K562 (cell line): ENCODE data around the gene ATP7B. TPM values are rescaled to one million over a fixed set of nuclear protein-coding genes. Genes with fewer than 3 reads are reported as not detected.

Source experiments
- ATAC-seq: fragments of 200-7000 bp; cut with Tn5 transposase; 3 replicates; pipeline ENCODE4 v1.9.1; 2020; ENCODE audit warnings: moderate library complexity
- BruUV-seq: library from RNA; stranded (reverse); fragments of 400-500 nt; replicated peaks from 2 replicates; lab custom pipeline; 2021; lab: Mats Ljungman, UMichigan
- CTCF ChIA-PET: fragments of 300-600 bp; formaldehyde crosslinking; extraction: SDS; loops from one replicate; lab custom pipeline; 2021; ENCODE audit warnings: low intra/inter-chr PET ratio; lab: Yijun Ruan, JAX
- POLR2A ChIA-PET: fragments of 300-600, 350-650 bp; sonication (Branson Sonifier 250); formaldehyde crosslinking; extraction: SDS; loops from one replicate; lab custom pipeline; 2021; ENCODE audit warnings: antibody characterized with exemption, inconsistent platforms; lab: Yijun Ruan, JAX
- DNase-seq, 4 experiments: peaks; one replicate each; pipeline versions ENCODE4 v3.0.0 to v3.0.0-alpha.2; 2011 to 2018; ENCODE audit warnings: low spot score in 3 of 4, mixed read lengths in 3 of 4; ENCODE audit errors: extremely low read depth in 1 of 4
- FAIRE-seq: peaks from 2 replicates; lab custom pipeline; 2011; peaks lifted over from hg19 to GRCh38; lab: Jason Lieb, UNC
- H2AFZ ChIP-seq: 2 replicates; pipeline ENCODE4 v1.6.0; 2011; ENCODE audit warnings: low read depth, low read length, control low read depth, inconsistent platforms
- H3K27ac ChIP-seq: fragments of 200-600 bp; 3 replicates; pipeline ENCODE4 v1.8.0; 2011; ENCODE audit warnings: low read depth, mild to moderate bottlenecking, control low read depth, inconsistent platforms, low read length, moderate library complexity, mixed read lengths; ENCODE audit errors: extremely low read depth
- H3K27me3 ChIP-seq, 2 experiments: fragments of 300-600 bp in 1 of 2; 2 replicates in 1 of 2; 3 replicates in 1 of 2; pipeline versions ENCODE4 v1.6.0 to v1.8.0; 2011; ENCODE audit warnings: inconsistent platforms in 2 of 2, low read length in 2 of 2, mild to moderate bottlenecking in 1 of 2, mixed read lengths in 1 of 2, moderate library complexity in 1 of 2; ENCODE audit not compliant: control insufficient read depth in 2 of 2, insufficient read depth in 2 of 2
- H3K36me3 ChIP-seq: fragments of 300-600 bp; 3 replicates; pipeline ENCODE4 v1.8.0; 2011; ENCODE audit warnings: mild to moderate bottlenecking, low read length, inconsistent platforms; ENCODE audit not compliant: control insufficient read depth, insufficient read depth
- H3K4me1 ChIP-seq, 2 experiments: fragments of 200-600 bp in 1 of 2; replicated peaks in 1 of 2; 2 replicates in 1 of 2; 3 replicates in 1 of 2; pipeline versions ENCODE4 v1.5.1 to v1.8.0; 2011; ENCODE audit warnings: inconsistent platforms in 2 of 2, low read length in 2 of 2, mild to moderate bottlenecking in 1 of 2, mixed read lengths in 1 of 2, moderate library complexity in 1 of 2; ENCODE audit not compliant: control insufficient read depth in 2 of 2, insufficient read depth in 2 of 2
- H3K4me2 ChIP-seq: 2 replicates; pipeline ENCODE4 v1.6.1; 2011; ENCODE audit warnings: low read length, control low read depth, inconsistent platforms, mixed read lengths; ENCODE audit not compliant: insufficient read depth
- H3K4me3 ChIP-seq: fragments of 200-600 bp; sonication (generic), shearing (Covaris generic); 2 replicates; pipeline ENCODE4 v1.5.1; 2016; ENCODE audit warnings: control low read depth, inconsistent platforms
- H3K79me2 ChIP-seq: fragments of 200-600 bp; 3 replicates; pipeline ENCODE4 v1.8.0; 2011; ENCODE audit warnings: low read length, inconsistent platforms; ENCODE audit not compliant: control insufficient read depth, insufficient read depth
- H3K9ac ChIP-seq, 2 experiments: 2 replicates each; pipeline versions ENCODE4 v1.6.0 to v1.6.1; 2011; ENCODE audit warnings: low read depth in 2 of 2, low read length in 2 of 2, control low read depth in 1 of 2, inconsistent platforms in 1 of 2, mild to moderate bottlenecking in 1 of 2, mixed read lengths in 1 of 2; ENCODE audit not compliant: insufficient read depth in 1 of 2
- H3K9me1 ChIP-seq: one replicate; pipeline ENCODE4 v1.6.0; 2011; ENCODE audit warnings: inconsistent platforms, mild to moderate bottlenecking, low read length, moderate library complexity; ENCODE audit not compliant: control insufficient read depth, insufficient read depth
- H3K9me3 ChIP-seq: replicated peaks from 2 replicates; pipeline ENCODE4 v1.5.1; 2011; ENCODE audit warnings: low read depth, low read length, inconsistent platforms; ENCODE audit not compliant: control insufficient read depth, insufficient read depth
- H4K20me1 ChIP-seq: replicated peaks from 2 replicates; pipeline ENCODE4 v1.6.1; 2011; ENCODE audit warnings: low read length, inconsistent platforms, mixed read lengths; ENCODE audit not compliant: control insufficient read depth, insufficient read depth
- ETV6 ChIP-seq, 3 experiments: fragments of 150-350 bp in 1 of 3; sonication (generic) in 1 of 3; formaldehyde crosslinking in 1 of 3; IDR thresholded peaks; 2 replicates each; pipeline versions ENCODE4 v1.6.1 to v1.8.0; 2014 to 2022; ENCODE audit warnings: borderline replicate concordance in 2 of 3, low read depth in 2 of 3, antibody characterized with exemption in 1 of 3, low read length in 1 of 3, mild to moderate bottlenecking in 1 of 3, missing genetic modification reagents in 1 of 3
- FIP1L1 ChIP-seq: fragments of 200-400 bp; formaldehyde crosslinking; IDR thresholded peaks from 2 replicates; pipeline ENCODE4 v1.6.1; 2018; ENCODE audit warnings: mild to moderate bottlenecking, low read depth, low read length; ENCODE audit not compliant: poor library complexity, severe bottlenecking
- RBM22 ChIP-seq: fragments of 200-400 bp; formaldehyde crosslinking; IDR thresholded peaks from 2 replicates; pipeline ENCODE4 v1.6.1; 2018; ENCODE audit warnings: low read length, low read depth; ENCODE audit not compliant: poor library complexity, severe bottlenecking
- ZBTB33 ChIP-seq: sonication (generic); formaldehyde crosslinking; IDR thresholded peaks from 2 replicates; pipeline ENCODE4 v1.8.1; 2023; ENCODE audit warnings: mild to moderate bottlenecking, missing genetic modification reagents
- WGBS: fragments of 100-300 bp; shearing (Covaris generic); methylation state at CpG from one replicate; pipeline ENCODE4 v1.1.6; 2016; ENCODE audit warnings: low coverage, mixed read lengths; ENCODE audit not compliant: insufficient coverage; ENCODE audit errors: missing lambda C conversion rate; 5-methylcytosine and 5-hydroxymethylcytosine counted together
- in situ Hi-C: fragments of 300-500 bp; cut with MboI; formaldehyde crosslinking; loops from 4 replicates; pipeline ENCODE4 v1.15.0; 2018; ENCODE audit warnings: inconsistent platforms, mixed read lengths
- intact Hi-C: fragments of 100-400 bp; cut with micrococcal nuclease; formaldehyde crosslinking; loops from 2 replicates; pipeline ENCODE4 v1.14.2; 2022
- polyA plus RNA-seq, 8 experiments: library from polyadenylated mRNA; depleted of rRNA in 4 of 8; stranded (reverse) in 5 of 8; unstranded in 3 of 8; fragments of >200 nt; fragmentation: Nextera tagmentation in 2 of 8; fragmentation: Illumina TruSeq in 1 of 8; extraction: Ambion mirVana in 2 of 8; extraction: Trizol in 1 of 8; gene quantifications; 2 replicates each; pipeline versions ENCODE4 v1.2.1 to v1.2.3, GENCODE V29; 2011 to 2014; ENCODE audit warnings: inconsistent platforms in 1 of 8, missing spikeins in 1 of 8
- total RNA-seq, 7 experiments: library from RNA; depleted of rRNA in 6 of 7; stranded (reverse); fragments of >200 nt in 6 of 7; fragmentation: Illumina TruSeq in 2 of 7; extraction: Trizol in 2 of 7; gene quantifications; 2 replicates each; pipeline versions ENCODE4 v1.2.1 to v1.2.3, GENCODE V29; 2011 to 2021; ENCODE audit warnings: low replicate concordance in 1 of 7

The ATP7B gene
- total and polyA plus RNA-seq, 9 of the 15 experiments (the other 6 are each of a cell fraction or from before 2014, with no cell fraction given) = 1.1 to 20.4 (median 8.5) TPM

- H3K4me1 ChIP-seq = peaks cover 2 to 4% of the 10 kb centered on the region in 2 experiments; a peak in 3 of 5 replicates
- WGBS = 33% methylated on average over 2 of the region's 2 CpGs
- no peak for TF ChIP-seq FIP1L1
- no peaks in the 10 kb centered on the region for H3K27me3 ChIP-seq
- CTCF ChIA-PET = no interaction called here
- ATAC-seq (no peak), DNase-seq (no peak), FAIRE-seq (no peak)
- POLR2A ChIA-PET = no interaction called here
- no peak overlapping the region for H3K4me2 ChIP-seq
- in situ Hi-C loops = no loop called here
- H4K20me1 ChIP-seq = no peaks in the 10 kb centered on the region
- no peak overlapping the region for H2AFZ ChIP-seq
- H3K9me1 ChIP-seq = no peaks in the 10 kb centered on the region
- no peaks in the 10 kb centered on the region for H3K79me2 ChIP-seq
- BruUV-seq = no TSS peak
- H3K4me3 ChIP-seq = no peak overlapping the region
- no peaks in the 10 kb centered on the region for H3K36me3 ChIP-seq
- no peak overlapping the region for H3K27ac ChIP-seq
- no peak overlapping the region for H3K9ac ChIP-seq
- no peaks in the 10 kb centered on the region for H3K9me3 ChIP-seq
- intact Hi-C loops = no loop called here
Observed at GRCh38 chr13:51885651-51886050, 125.6 kb downstream of the ATP7B start.

- no peaks in the 10 kb centered on the region for H3K36me3 ChIP-seq
- 57% methylated on average over 5 of the region's 5 CpGs for WGBS
- H3K79me2 ChIP-seq = no peaks in the 10 kb centered on the region
- ATAC-seq (no peak), FAIRE-seq (no peak), DNase-seq (no peak)
- no peak overlapping the region for H3K4me2 ChIP-seq
- no peak overlapping the region for H2AFZ ChIP-seq
- POLR2A ChIA-PET = no interaction called here
- CTCF ChIA-PET = no interaction called here
- H3K9me3 ChIP-seq = no peaks in the 10 kb centered on the region
- H3K27ac ChIP-seq = no peak overlapping the region
- H3K27me3 ChIP-seq = no peaks in the 10 kb centered on the region
- in situ Hi-C loops (no loop called here), intact Hi-C loops (no loop called here)
- H4K20me1 ChIP-seq = no peaks in the 10 kb centered on the region
- no peak overlapping the region for H3K4me3 ChIP-seq
- no peak overlapping the region for H3K9ac ChIP-seq
- peaks cover 2 to 4% of the 10 kb centered on the region in 2 experiments; a peak in 3 of 5 replicates for H3K4me1 ChIP-seq
- no TSS peak for BruUV-seq
- no peaks in the 10 kb centered on the region for H3K9me1 ChIP-seq
- TF ChIP-seq ETV6 (IDR thresholded peaks at IDR 0.05; ENCODE audit: borderline replicate concordance in 1 of 2, low read depth in 2 of 2, low read length in 1 of 2) = no peak
- no peak for TF ChIP-seq ETV6 (CRISPR knock-in tag; IDR thresholded peaks at IDR 0.05; ENCODE audit: borderline replicate concordance)
- no peak for TF ChIP-seq ZBTB33 (CRISPR knock-in tag)
- no peak for TF ChIP-seq RBM22
Observed at GRCh38 chr13:51883226-51883600, 128.0 kb downstream of the ATP7B start.
